ENCODE measurements around the gene MKRN2. TPM values are rescaled to one million over a fixed set of nuclear protein-coding genes. Genes with fewer than 3 reads are reported as not detected.
A peak's percentile ranks its signal among the peaks of the same experiment; 100 is the strongest.

MKRN2 gene
- total RNA-seq, 1 experiment from 2014 or later, result 18.2 TPM

- CTCF ChIA-PET, result no interaction called here
- POLR2A ChIA-PET, result no interaction called here
- peak overlapping the region; percentile 47 for H3K27ac Mint-ChIP-seq
- H3K4me3 Mint-ChIP-seq, result no peak overlapping the region
- H3K4me1 Mint-ChIP-seq, result peaks cover 34% of the 10 kb centered on the region
- no peaks in the 10 kb centered on the region for H3K36me3 Mint-ChIP-seq
- DNase-seq (ENCODE audit: low spot score) (no peak), ATAC-seq (no peak)
- no peaks in the 10 kb centered on the region for H3K9me3 Mint-ChIP-seq
- no peak for TF ChIP-seq AR (CRISPR knock-in tag; IDR thresholded peaks at IDR 0.05)
- no peak for TF ChIP-seq ZNF219 (CRISPR knock-in tag; IDR thresholded peaks at IDR 0.05; ENCODE audit: borderline replicate concordance)
- no peak for TF ChIP-seq CREM (CRISPR knock-in tag; IDR thresholded peaks at IDR 0.05)
- TF ChIP-seq, protein P1, sequence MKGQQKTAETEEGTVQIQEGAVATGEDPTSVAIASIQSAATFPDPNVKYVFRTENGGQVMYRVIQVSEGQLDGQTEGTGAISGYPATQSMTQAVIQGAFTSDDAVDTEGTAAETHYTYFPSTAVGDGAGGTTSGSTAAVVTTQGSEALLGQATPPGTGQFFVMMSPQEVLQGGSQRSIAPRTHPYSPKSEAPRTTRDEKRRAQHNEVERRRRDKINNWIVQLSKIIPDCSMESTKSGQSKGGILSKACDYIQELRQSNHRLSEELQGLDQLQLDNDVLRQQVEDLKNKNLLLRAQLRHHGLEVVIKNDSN (CRISPR knock-in tag; IDR thresholded peaks at IDR 0.05), result no peak
- TF ChIP-seq ZNF396 (CRISPR knock-in tag; IDR thresholded peaks at IDR 0.05; ENCODE audit: borderline replicate concordance), result no peak
- TF ChIP-seq, protein P2, sequence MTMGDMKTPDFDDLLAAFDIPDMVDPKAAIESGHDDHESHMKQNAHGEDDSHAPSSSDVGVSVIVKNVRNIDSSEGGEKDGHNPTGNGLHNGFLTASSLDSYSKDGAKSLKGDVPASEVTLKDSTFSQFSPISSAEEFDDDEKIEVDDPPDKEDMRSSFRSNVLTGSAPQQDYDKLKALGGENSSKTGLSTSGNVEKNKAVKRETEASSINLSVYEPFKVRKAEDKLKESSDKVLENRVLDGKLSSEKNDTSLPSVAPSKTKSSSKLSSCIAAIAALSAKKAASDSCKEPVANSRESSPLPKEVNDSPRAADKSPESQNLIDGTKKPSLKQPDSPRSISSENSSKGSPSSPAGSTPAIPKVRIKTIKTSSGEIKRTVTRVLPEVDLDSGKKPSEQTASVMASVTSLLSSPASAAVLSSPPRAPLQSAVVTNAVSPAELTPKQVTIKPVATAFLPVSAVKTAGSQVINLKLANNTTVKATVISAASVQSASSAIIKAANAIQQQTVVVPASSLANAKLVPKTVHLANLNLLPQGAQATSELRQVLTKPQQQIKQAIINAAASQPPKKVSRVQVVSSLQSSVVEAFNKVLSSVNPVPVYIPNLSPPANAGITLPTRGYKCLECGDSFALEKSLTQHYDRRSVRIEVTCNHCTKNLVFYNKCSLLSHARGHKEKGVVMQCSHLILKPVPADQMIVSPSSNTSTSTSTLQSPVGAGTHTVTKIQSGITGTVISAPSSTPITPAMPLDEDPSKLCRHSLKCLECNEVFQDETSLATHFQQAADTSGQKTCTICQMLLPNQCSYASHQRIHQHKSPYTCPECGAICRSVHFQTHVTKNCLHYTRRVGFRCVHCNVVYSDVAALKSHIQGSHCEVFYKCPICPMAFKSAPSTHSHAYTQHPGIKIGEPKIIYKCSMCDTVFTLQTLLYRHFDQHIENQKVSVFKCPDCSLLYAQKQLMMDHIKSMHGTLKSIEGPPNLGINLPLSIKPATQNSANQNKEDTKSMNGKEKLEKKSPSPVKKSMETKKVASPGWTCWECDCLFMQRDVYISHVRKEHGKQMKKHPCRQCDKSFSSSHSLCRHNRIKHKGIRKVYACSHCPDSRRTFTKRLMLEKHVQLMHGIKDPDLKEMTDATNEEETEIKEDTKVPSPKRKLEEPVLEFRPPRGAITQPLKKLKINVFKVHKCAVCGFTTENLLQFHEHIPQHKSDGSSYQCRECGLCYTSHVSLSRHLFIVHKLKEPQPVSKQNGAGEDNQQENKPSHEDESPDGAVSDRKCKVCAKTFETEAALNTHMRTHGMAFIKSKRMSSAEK (CRISPR knock-in tag; IDR thresholded peaks at IDR 0.05; ENCODE audit: borderline replicate concordance), result no peak
- TF ChIP-seq TEAD4 (CRISPR knock-in tag; IDR thresholded peaks at IDR 0.05), result no peak
- TF ChIP-seq ESRRA (CRISPR knock-in tag; IDR thresholded peaks at IDR 0.05; ENCODE audit: borderline replicate concordance), result no peak
- no peaks in the 10 kb centered on the region for H3K27me3 Mint-ChIP-seq (ENCODE audit: low read depth)
Measured at GRCh38 chr3:12632523-12632922, 75.6 kb downstream of the MKRN2 start.

DNA sequence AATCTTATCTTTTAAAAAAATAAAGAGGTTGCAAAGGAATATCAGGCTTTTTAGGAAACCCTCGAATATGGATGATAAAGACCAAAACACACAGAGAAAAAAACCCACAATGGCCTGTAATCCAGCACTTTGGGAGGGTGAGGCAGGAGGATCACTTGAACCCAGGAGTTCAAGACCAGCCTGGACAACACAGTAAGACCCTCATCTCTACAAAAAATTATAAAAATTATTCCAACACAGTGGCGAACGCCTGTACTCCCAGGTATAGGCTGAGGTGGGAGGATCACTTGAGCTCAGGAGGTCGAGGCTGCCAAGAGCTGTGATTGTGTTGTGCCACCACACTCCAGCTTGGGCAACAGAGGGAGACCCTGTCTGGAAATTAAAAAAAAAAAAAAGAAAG is 76.2 kb downstream of the MKRN2 start:
- ChIA-PET POLR2A (no interaction called here), CTCF (no interaction called here)

More for the DNA sequence above, 76.2 kb downstream of the MKRN2 start:
- H3K4me3 Mint-ChIP-seq, result no peak overlapping the region
- H3K4me1 Mint-ChIP-seq, result peaks cover 40% of the 10 kb centered on the region
- DNase-seq (ENCODE audit: low spot score) (no peak), ATAC-seq (no peak)
- H3K9me3 Mint-ChIP-seq, result no peaks in the 10 kb centered on the region
- no peaks in the 10 kb centered on the region for H3K36me3 Mint-ChIP-seq
- TF ChIP-seq ZNF232 (CRISPR knock-in tag; IDR thresholded peaks at IDR 0.05) (no peak), CTCF (IDR thresholded peaks at IDR 0.05) (no peak), NR3C1 (CRISPR knock-in tag; conservative IDR thresholded peaks at IDR 0.05; ENCODE audit: low read depth) (no peak)
- TF ChIP-seq, protein P3, sequence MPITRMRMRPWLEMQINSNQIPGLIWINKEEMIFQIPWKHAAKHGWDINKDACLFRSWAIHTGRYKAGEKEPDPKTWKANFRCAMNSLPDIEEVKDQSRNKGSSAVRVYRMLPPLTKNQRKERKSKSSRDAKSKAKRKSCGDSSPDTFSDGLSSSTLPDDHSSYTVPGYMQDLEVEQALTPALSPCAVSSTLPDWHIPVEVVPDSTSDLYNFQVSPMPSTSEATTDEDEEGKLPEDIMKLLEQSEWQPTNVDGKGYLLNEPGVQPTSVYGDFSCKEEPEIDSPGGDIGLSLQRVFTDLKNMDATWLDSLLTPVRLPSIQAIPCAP (CRISPR knock-in tag; IDR thresholded peaks at IDR 0.05), result no peak
- no peak overlapping the region for H3K27ac Mint-ChIP-seq
- H3K27me3 Mint-ChIP-seq (ENCODE audit: low read depth), result no peaks in the 10 kb centered on the region

Other genes starting within 250 kb of the MKRN2 start
- gene TSEN2, start 72.6 kb upstream of the MKRN2 start, total RNA-seq (2021), result 19.9 to 21.1 TPM (median 20.2 TPM) in 3 replicates
- gene MKRN2OS, start 11.6 kb upstream of the MKRN2 start, total RNA-seq (2021), result 0.48 to 0.87 TPM in 2 of 3 replicates, not detected in the other
- 85.0 to 101 TPM (median 86.1 TPM) in 3 replicates for gene RAF1, start 107.0 kb downstream of the MKRN2 start, total RNA-seq (2021)
- 0.17 TPM in 1 of 3 replicates, not detected in the others for gene TMEM40, start 202.2 kb downstream of the MKRN2 start, total RNA-seq (2021)
- 13.7 to 15.4 TPM (median 14.3 TPM) in 3 replicates for gene CAND2, start 239.6 kb downstream of the MKRN2 start, total RNA-seq (2021)

Measured in WTC11 (cell line).